ENCODE results near the gene ZNF83.
A peak's percentile ranks its signal among the peaks of the same experiment; 100 is the strongest.
"Not testable (repeated sequence)": the region's sequence is repeated elsewhere in the genome, so short reads cannot be mapped to it uniquely, and the experiment has no call there.

Gene ZNF83

DNA sequence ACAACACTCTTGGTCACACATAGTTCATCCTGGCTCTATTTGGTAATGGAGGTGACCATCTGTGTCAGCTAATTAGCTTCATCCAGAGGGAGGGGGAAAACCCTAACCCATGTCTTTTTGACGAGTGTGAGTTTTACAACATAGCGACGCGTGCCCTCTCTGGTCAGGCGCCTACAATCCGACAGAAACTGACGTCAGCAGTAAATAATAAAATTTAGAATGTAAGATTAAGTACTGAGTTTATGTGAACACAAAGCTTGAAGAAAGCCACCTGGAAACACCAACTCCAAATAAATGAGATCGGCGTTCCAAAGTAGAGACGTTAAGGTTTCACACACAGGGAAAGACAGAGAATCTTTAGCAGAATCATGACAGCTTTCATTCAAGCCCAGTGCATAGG, 1.8 kb upstream of the ZNF83 start:
- DNase-seq (ENCODE audit: low spot score): no peak

DNA sequence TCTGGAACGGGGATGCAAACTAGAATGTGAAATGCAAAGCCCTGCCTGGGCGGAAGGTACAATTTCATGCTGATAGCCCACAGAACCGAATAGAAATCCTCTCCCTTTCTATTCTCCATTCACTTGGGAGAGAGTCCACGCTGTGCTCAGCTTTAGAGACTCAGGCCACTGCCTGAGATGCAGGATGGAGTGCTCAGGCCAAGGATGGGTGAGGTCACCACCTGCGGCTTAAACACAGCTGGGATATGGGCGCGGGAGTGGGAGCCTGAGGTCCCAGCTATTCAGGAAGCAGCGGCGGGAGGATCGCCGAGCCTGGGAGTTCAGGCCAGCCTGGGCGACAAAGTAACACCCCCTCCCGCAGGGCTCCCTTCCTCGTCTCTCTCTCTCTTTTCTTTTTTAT, 446 bp upstream of the ZNF83 start:
- no peak for DNase-seq (ENCODE audit: low spot score)

DNA sequence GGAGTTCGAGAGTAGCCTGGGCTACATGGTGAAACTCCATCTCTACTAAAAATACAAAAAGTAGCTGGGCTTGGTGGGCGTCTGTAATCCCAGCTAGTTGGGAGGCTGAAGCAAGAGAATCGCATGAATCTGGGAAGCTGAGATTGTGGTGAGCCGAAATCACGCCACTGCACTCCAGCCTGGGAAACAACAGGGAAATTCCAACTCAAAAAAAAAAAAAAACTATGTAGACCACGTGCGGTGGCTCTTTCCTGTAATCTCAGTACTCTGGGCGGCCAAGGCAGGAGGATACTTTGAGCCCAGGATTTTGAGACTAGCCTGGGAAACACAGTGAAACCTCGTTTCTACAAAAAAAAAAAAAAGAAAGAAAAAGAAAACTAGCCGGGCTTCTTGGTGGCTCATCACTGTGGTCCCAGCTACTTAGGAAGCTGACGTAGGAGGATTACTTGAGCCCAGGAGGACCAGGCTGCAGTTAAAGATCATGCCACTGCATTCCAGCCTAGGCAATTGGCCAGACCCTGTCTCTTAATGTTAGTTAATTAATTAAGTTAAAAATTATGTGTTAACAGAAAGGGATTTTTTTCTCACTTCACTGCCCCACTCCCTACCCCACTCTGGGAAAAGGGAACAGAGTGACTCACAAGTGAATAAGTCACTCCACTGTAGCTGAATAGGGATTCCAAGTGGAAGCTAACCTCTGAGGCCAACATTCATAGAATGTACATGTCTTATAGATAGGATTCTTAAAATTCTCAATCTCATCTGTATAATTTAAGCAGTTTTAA, 2.2 kb downstream of the ZNF83 start:
- DNase-seq (ENCODE audit: low spot score): no peak

- DNase-seq (ENCODE audit: low spot score): not testable (repeated sequence)
Measured at GRCh38 chr19:52627441-52627840, 10.7 kb downstream of the ZNF83 start.

DNA sequence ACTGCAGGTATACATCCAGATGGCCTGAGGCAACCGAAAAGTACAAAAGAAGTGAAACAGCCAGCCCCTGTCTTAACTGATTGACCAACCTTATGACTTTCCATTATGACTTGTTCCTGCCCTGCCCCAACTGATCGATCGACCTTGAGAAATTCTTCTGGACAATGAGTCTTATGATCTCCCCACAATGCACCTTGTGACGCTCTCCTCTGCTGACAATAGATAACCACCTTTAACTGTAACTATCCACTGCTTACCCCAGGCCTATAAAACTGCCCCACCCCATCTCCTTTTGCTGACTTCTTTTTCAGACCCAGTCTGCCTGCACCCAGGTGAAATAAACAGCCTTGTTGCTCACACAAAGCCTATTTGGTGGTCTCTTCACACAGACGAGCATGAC, 11.2 kb downstream of the ZNF83 start:
- DNase-seq (ENCODE audit: low spot score): no peak

DNA sequence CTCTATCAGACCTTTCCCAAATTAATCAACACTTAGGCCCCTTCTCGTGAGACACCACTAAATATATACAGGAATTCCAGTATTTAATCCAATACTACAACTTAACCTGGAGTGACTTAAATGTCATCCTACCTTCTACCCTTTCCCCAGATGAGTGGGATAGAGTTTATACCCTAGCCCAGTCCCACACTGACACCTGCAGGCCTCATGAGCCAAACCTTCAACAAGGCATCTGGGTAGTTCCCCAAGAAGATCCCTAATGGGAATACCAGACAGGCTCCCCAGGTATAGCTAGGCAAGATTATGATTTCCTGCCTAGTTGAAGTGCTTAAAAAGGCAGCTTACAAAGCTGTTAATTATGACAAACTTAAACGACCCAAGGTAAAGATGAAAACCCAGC, 15.9 kb downstream of the ZNF83 start:
- no peak for DNase-seq (ENCODE audit: low spot score)

- no peak for DNase-seq (ENCODE audit: low spot score)
Measured at GRCh38 chr19:52621376-52621775, 16.8 kb downstream of the ZNF83 start.

DNA sequence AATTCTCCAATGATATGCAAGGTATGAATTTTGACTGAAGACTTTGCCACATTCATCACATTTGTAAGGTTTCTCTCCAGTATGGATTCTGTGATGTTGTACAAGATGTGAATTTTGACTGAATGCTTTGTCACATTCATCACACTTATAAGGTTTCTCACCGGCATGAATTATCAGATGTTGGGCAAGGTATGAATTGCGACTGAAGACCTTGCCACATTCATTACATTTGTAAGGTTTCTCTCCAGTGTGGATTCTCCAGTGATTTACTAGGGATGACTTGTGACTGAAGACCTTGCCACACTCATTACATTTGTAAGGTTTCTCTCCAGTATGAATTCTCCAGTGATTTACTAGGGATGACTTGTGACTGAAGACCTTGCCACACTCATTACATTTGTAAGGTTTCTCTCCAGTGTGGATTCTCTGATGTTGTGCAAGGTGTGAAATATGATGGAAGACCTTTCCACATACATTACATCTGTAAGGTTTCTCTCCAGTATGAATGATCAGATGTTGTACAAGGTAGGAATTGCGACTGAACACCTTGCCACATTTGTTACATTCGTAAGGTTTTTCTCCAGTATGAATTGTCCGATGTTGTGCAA, 24.8 kb downstream of the ZNF83 start:
- DNase-seq (ENCODE audit: low spot score): no peak

DNA sequence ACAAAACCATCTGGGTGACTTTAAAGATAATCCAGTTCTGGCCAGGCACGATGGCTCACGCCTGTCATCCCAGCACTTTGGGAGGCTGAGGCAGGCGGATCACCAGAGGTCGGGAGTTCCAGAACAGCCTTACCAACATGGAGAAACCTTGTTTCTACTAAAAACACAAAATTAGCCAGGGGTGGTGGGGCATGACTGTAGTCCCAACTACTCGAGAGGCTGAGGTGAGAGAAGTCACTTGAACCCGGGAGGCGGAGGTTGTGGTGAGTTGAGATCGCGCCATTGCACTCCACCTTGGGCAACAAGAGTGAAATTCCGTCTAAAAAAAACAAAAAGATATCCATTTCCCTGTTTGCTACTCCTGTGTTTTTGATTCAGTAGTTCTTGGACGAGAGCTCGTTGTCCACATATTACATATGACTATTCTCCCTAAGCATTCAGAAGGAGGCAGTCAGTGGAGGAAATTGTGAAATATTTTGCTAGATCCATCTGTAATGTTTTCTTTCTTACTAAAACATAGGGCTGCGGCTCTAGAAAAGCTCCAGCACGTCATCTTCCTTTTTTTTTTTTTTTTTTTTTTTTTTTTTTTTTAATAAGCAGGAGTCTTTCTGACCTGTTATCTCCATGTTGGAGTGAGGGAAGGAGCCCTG, 34.5 kb downstream of the ZNF83 start:
- no peak for DNase-seq (ENCODE audit: low spot score)

- no peak for DNase-seq (ENCODE audit: low spot score)
Measured at GRCh38 chr19:52602941-52603340, 35.2 kb downstream of the ZNF83 start.

- peak; percentile 47 for DNase-seq (ENCODE audit: low spot score)
Measured at GRCh38 chr19:52601974-52602366, 36.2 kb downstream of the ZNF83 start.

DNA sequence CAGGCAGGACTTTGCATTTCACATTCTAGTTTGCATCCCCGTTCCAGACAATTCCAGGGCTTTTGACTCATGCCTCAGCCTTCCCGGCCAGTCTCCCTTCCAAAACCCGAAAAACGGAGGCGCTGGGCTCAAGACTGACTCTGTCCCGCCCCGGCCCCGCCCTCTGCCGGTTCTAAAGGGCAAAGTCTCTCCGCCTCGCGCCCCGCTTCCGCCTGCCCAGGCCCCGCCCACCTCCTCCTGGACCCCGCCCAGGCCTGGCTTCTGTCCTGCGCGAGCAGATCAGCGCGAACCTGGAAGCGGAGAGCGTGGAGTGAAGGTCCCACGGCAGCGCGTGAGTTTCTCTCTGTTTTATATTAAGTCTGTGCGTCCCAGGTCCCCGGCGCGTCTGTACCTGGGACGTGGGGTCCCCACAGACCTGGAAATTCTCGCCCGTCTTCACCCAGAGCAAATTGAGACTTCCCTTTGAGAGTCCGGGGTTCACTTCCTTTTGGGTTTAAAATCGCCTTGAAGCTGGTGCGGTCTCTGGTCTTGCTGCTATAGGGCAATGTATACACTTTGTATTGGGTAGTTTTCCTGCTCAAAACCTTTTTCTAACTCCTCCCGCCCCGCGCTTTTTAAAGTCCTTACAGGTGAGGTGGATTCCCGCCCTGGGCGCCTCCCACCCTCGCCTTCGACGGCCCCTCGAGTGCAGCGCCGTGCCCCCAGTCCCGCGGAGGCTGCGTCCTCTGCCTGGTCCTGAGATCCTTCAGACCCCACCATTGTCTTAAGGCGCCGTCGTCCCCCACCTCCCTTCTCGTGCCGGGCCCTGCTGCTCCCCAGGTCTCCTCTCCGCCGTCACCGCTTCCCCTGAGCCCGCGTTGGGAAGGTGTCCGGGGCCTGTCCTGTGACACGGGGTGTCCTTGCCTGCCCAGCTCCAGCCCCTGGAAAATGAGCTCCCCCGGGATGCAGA, 36.9 kb downstream of the ZNF83 start:
- DNase-seq (ENCODE audit: low spot score): peak; percentile 95

- DNase-seq (ENCODE audit: low spot score): no peak
Measured at GRCh38 chr19:52600639-52601024, 37.5 kb downstream of the ZNF83 start.

- DNase-seq (ENCODE audit: low spot score): no peak
Measured at GRCh38 chr19:52599241-52599640, 38.9 kb downstream of the ZNF83 start.

GRCh38 chr19:52593441-52593840, 44.7 kb downstream of the ZNF83 start:
- not testable (repeated sequence) for DNase-seq (ENCODE audit: low spot score)

DNA sequence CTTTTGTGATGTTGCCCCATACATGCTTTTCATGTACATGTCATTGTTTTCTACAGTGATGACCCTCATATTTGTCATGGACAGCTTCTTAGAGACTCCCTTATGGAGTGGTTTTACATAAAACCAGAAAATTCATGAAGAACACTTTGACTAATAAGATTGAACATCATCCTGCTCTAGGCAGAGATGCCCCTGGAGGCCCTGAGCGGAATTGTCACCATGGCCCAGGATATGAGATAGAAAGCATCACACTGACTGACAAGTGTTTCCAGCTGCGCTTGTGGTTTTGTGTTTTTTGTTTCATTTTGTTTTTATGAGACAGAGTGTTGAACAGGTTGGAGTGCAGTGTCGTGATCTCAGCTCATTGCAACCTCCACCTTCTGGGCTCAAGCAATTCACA, 45.9 kb downstream of the ZNF83 start:
- no peak for DNase-seq (ENCODE audit: low spot score)

- DNase-seq (ENCODE audit: low spot score): no peak
Measured at GRCh38 chr19:52590728-52591127, 47.4 kb downstream of the ZNF83 start.

DNA sequence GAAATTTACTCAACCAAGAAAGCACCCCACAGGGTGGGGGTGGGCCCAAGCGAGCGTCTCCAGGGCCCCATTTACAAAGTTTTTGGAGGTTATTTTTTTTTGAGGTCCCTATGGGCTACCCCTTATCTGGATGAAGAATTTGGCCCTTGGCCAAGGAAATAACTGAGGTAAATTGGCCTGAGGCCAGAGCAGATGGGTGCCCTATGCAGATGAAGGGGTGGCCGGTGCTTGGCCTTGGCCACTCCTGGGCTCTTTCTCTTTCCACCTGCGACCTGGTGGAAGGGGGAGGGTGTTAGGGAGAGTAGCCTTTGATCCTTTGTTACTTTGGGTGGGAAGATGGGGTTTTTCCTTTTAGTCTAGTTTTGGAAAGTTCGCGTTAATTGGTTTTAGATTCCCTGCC, 52.6 kb downstream of the ZNF83 start:
- no peak for DNase-seq (ENCODE audit: low spot score)

DNA sequence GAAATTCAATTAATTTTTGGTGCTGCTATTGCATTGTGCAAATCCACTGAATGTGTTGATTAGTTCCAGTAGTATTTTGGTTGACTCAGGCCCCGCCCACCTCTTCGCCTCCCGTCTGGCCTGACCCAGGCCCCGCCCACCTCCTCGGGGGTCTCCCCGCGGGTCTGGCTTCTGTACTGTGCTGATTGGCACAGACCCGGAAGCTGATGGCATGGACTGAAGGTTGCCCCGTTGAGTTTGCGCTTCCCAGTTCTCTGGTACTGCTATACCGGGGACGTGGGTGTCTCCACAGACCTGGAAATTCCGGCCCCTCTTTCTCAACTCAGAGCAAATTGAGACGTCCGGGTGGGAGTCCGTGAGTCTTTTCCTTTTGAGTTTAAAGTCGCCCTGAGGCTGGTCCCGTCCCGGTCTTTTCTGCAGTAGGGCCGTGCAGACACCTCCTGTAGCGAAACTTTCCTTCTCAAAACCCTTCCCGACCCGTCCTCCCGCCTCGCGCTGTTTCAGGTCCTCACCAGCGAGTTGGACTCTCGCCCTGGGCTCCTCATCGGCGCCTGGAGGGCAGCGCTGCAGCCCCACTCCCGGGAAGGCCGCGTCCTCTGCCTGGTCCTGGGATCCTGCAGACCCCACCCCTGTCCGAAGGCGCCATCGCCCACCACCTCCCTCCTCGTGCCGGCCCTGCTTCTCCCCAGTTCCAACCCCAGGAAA, 53.3 kb downstream of the ZNF83 start:
- DNase-seq (ENCODE audit: low spot score): no peak

DNA sequence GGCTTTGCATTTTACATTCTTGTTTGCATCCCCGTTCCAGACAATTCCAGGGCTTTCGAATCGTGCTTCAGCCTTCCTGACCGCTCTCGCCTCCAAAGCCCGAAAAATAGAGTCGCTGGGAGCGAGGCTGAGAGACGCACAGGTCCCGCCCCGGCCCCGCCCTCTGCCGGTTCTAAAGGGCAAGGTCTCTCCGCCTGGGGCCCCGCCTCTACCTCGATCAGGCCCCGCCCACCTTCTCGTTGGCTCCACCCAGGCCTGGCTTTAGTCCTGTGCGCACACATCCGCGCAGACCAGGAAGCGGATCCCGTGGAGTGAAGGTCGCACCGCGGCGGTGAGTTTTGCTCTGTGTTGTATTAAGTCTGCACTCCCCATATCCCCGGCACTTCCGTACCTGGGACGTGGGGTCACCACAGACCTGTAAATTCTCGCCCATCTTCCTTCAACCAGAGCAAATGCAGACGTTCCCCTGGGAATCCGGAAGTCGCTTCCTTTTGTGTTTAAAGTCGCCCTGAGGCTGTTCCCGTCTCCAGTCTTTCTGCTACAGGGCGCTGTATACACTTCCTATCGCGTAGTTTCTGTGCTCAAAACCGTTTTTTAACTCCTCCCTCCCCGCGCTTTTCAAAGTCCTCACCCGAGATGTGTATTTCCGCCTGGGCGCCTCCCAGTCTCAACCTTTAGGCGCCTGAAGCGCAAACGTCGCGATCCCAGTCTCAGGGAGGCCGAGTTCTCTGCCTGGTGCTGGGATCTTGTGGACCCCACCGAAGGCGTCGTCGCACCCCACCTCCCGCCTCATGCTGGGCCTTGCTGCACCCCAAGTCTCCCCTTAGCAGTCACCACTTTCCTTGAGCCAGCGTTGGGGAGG, 67.9 kb downstream of the ZNF83 start, which contains the start of gene ZNF701:
Gene ZNF701, plus strand, starts transcription at position 288 of the 862 bp plus-strand sequence. CDS start 3,861 bp downstream, outside the sequence.
- DNase-seq (ENCODE audit: low spot score): peak; percentile 97

DNA sequence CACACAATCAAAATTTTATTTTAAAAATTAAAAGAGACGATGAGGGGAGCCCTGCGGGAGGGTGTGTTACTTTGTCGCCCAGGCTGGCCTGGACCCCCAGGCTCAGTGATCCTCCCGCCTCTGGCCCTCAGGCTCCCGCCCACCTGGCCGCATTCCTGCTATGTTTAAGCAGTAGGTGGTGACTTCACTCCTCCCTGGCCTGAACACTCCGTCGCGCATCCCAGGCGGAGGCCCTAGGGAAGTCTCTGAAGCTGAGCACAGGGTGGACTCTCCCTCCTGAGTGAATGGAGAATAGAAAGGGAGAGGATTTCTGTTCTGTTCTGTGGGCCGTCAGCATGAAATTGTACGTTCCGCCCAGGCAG, 68.5 kb downstream of the ZNF83 start:
- peak; percentile 69 for DNase-seq (ENCODE audit: low spot score)
